Kidney (tissue), 14 donors: ENCODE data around the gene RGS6. TPM values are rescaled to one million over a fixed set of nuclear protein-coding genes. Genes with fewer than 3 reads are reported as not detected.
A peak's percentile ranks its signal among the peaks of the same experiment; 100 is the strongest.
"Not testable (repeated sequence)": the region's sequence is repeated elsewhere in the genome, so short reads cannot be mapped to it uniquely, and the experiment has no call there.

ENCODE experiments used
- DNase-seq, 5 donors: peaks; one replicate each; pipeline ENCODE4 v3.0.0-alpha.2; 2013 to 2020
- FAIRE-seq: peaks from 2 replicates; lab custom pipeline; 2012; peaks lifted over from hg19 to GRCh38; lab: Jason Lieb, UNC
- H3K27ac ChIP-seq, 2 donors: one replicate each; pipeline ENCODE4 v1.7.0; 2013; ENCODE audit warnings: low read depth in 2 of 2, low read length in 2 of 2, inconsistent platforms in 1 of 2
- H3K27me3 ChIP-seq: one replicate; pipeline ENCODE4 v1.7.1; 2013; ENCODE audit warnings: low read length, inconsistent platforms; ENCODE audit not compliant: control insufficient read depth, insufficient read depth
- H3K36me3 ChIP-seq, 3 donors: one replicate each; pipeline versions ENCODE4 v1.7.0 to v1.7.1; 2013; ENCODE audit warnings: low read length in 3 of 3, control low read depth in 1 of 3, inconsistent platforms in 1 of 3; ENCODE audit not compliant: insufficient read depth in 3 of 3, control insufficient read depth in 2 of 3
- H3K4me1 ChIP-seq, 3 donors: one replicate each; pipeline versions ENCODE4 v1.7.0 to v1.7.1; 2013; ENCODE audit warnings: low read length in 3 of 3, inconsistent platforms in 1 of 3, low read depth in 1 of 3; ENCODE audit not compliant: control insufficient read depth in 2 of 3, insufficient read depth in 2 of 3
- H3K4me3 ChIP-seq, 3 donors: one replicate each; pipeline versions ENCODE4 v1.7.0 to v1.8.1; 2013; ENCODE audit warnings: low read length in 3 of 3, control low read depth in 1 of 3, inconsistent platforms in 1 of 3
- H3K9ac ChIP-seq, 3 donors: one replicate each; pipeline versions ENCODE4 v1.7.0 to v1.7.1; 2013; ENCODE audit warnings: low read length in 3 of 3, control low read depth in 1 of 3, inconsistent platforms in 1 of 3
- H3K9me3 ChIP-seq, 3 donors: one replicate each; pipeline versions ENCODE4 v1.7.0 to v1.7.1; 2013; ENCODE audit warnings: low read length in 3 of 3, control low read depth in 1 of 3, inconsistent platforms in 1 of 3; ENCODE audit not compliant: control insufficient read depth in 2 of 3, insufficient read depth in 1 of 3
- CTCF ChIP-seq: IDR thresholded peaks from 3 replicates; pipeline ENCODE4 v1.5.1; 2012; ENCODE audit warnings: mild to moderate bottlenecking, moderate library complexity, borderline replicate concordance; ENCODE audit not compliant: insufficient read depth; ENCODE audit errors: extremely low read depth
- intact Hi-C: fragments of 100-400 bp; cut with DNase I; formaldehyde crosslinking; loops from one replicate; pipeline ENCODE4 v1.11.1; 2022
- polyA plus RNA-seq: library from polyadenylated mRNA; stranded (reverse); fragments of 350-450 nt; fragmentation: Illumina TruSeq; extraction: RNeasy Lipid Tissue Mini Kit (QIAGEN cat#74804); gene quantifications from one replicate; pipeline ENCODE4 v1.2.3, GENCODE V29; 2014; ENCODE audit warnings: low read depth, low replicate concordance; ENCODE audit not compliant: insufficient read depth
- total RNA-seq: library from RNA; stranded (reverse); fragmentation: NEBNext Ultra II Directional; extraction: Animal tissue kit (Norgen Biotek cat#: 25700); gene quantifications from one replicate; pipeline ENCODE4 v1.2.1, GENCODE V29; 2021
- donor health status: control.
- donor health status: control.
- donor health status: control.
- donor health status: control.
- donor health status: control.
- donor health status: DM: yes; HTN: yes; CAD: no.
- donor health status: Normal renal cell carcinoma (clear cell type).

RGS6 gene
- total and polyA plus RNA-seq, 2 donors from 2014 or later = 1.1 to 1.4 TPM

GRCh38 chr14:72476657-72477499, 544.6 kb downstream of the RGS6 start:
- peak in 2 of 5 donors; percentile 9 to 25 for DNase-seq
- Histone ChIP-seq H3K9me3 (no peaks in the 10 kb centered on the region), H3K27ac (peak overlapping the region in 1 of 2 donors; percentile 51), H3K4me3 (no peak overlapping the region), H3K36me3 (no peaks in the 10 kb centered on the region), H3K4me1 (peaks cover 0 to 3% (median 3%) of the 10 kb centered on the region in 3 donors), H3K9ac (no peak overlapping the region), H3K27me3 (no peaks in the 10 kb centered on the region)
- intact Hi-C loops = no loop called here
- no peak for TF ChIP-seq CTCF
- FAIRE-seq = no peak

GRCh38 chr14:72477578-72477977, 545.3 kb downstream of the RGS6 start:
- peak in 3 of 5 donors; percentile 31 to 38 (median 35) for DNase-seq
- FAIRE-seq, H3K4me1 ChIP-seq, H3K9me3 ChIP-seq, H3K4me3 ChIP-seq, H3K27ac ChIP-seq, H3K9ac ChIP-seq, H3K27me3 ChIP-seq, intact Hi-C loops, H3K36me3 ChIP-seq: not testable (repeated sequence)

- Histone ChIP-seq H3K27ac (no peak overlapping the region), H3K27me3 (no peaks in the 10 kb centered on the region), H3K4me3 (no peak overlapping the region), H3K36me3 (no peaks in the 10 kb centered on the region), H3K4me1 (peaks cover 0 to 3% (median 3%) of the 10 kb centered on the region in 3 donors), H3K9ac (no peak overlapping the region), H3K9me3 (peaks cover 0 to 4% (median 0%) of the 10 kb centered on the region in 3 donors)
- DNase-seq (peak in 3 of 5 donors; percentile 52 to 74 (median 68)), FAIRE-seq (no peak)
- TF ChIP-seq CTCF = no peak
- intact Hi-C loops = no loop called here
Observed at GRCh38 chr14:72478471-72478893, 546.3 kb downstream of the RGS6 start.

- TF ChIP-seq CTCF = no peak
- intact Hi-C loops = no loop called here
- H3K27ac ChIP-seq = no peak overlapping the region
- H3K9me3 ChIP-seq = peaks cover 0 to 4% (median 0%) of the 10 kb centered on the region in 3 donors
- H3K9ac ChIP-seq = no peak overlapping the region
- H3K36me3 ChIP-seq = no peaks in the 10 kb centered on the region
- H3K4me3 ChIP-seq = no peak overlapping the region
- DNase-seq = peak in 4 of 5 donors; percentile 49 to 84 (median 63)
- no peak for FAIRE-seq
- no peaks in the 10 kb centered on the region for H3K27me3 ChIP-seq
- peaks cover 0 to 3% (median 3%) of the 10 kb centered on the region in 3 donors for H3K4me1 ChIP-seq
Observed at GRCh38 chr14:72479461-72479931, 547.3 kb downstream of the RGS6 start.
